ENCODE measurements around the gene CCDC91. TPM values are rescaled to one million over a fixed set of nuclear protein-coding genes. Genes with fewer than 3 reads are reported as not detected.

The CCDC91 gene
- total RNA-seq, 4 donors from 2014 or later, result 7.2 to 37.6 (median 22.7) TPM

DNA sequence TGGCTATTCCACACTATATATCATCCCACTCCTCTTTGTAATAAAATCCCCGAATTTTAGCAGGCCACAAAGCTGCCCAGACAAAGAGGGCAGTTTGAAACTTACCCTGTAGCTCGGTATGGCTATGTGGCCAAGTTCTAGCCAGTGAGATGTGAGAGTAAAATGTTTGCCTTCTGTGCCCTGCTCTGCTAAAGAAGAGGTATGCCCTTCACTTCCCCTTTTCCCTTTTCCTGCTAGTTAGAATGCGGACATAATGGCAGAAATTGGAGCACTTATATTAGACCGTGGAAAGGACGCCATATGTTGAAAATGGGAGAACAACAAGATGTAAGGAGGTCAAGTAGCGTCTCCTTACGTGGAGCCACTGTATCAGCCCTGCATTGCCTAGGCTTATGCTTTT is 11.5 kb upstream of the CCDC91 start:
- H3K36me3 ChIP-seq, result no peaks in the 10 kb centered on the region
- no peak overlapping the region for H3K27ac ChIP-seq
- no peaks in the 10 kb centered on the region for H3K9me3 ChIP-seq
- no peak for DNase-seq
- no peaks in the 10 kb centered on the region for H3K27me3 ChIP-seq
- intact Hi-C loops (cut with DNase I), result no loop called here
- TF ChIP-seq CTCF (IDR thresholded peaks at IDR 0.05), result no peak
- TF ChIP-seq POLR2A (IDR thresholded peaks at IDR 0.05), result no peak
- no peak overlapping the region for H3K4me3 ChIP-seq
- no peaks in the 10 kb centered on the region for H3K4me1 ChIP-seq
- WGBS, 2 donors, result 86 to 87% methylated on average over 7 of the region's 7 CpGs

DNA sequence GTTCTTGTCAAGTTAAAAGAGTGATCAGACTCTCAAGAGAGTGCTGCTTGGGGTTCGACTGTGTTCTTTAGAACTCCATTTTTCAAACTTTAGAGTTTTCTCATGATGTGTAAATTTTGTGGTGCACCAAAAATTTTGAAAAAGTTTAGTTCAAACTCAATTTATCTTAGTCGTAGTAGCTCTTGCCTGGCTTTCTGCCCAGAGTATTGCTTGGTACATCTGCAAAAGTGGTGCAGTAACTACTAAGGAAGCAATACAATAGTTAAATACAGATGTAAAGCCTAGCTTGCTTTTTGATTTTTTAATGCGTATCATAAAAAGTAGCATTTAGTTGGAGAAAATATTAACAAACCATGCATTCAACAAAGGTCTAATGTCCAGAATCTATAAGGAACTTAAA is 9.5 kb upstream of the CCDC91 start:
- 69 to 79% methylated on average over 3 of the region's 3 CpGs for WGBS, 2 donors
- TF ChIP-seq POLR2A (IDR thresholded peaks at IDR 0.05), result no peak
- intact Hi-C loops (cut with DNase I), result loop anchor here (10.0 kb wide), 1 partner anchor 206 kb away; the partner anchor contains the start of gene PTHLH

GRCh38 chr12:28184375-28184774 is 5.9 kb upstream of the CCDC91 start:
- no peak for DNase-seq
- TF ChIP-seq POLR2A (IDR thresholded peaks at IDR 0.05), result no peak
- TF ChIP-seq CTCF (IDR thresholded peaks at IDR 0.05), result no peak
- H3K27ac ChIP-seq, result no peak overlapping the region
- WGBS, 2 donors, result 89 to 95% methylated on average over 1 of the region's 1 CpG
- H3K27me3 ChIP-seq, result no peaks in the 10 kb centered on the region
- intact Hi-C loops (cut with DNase I), result loop anchor here (10.0 kb wide), 1 partner anchor 210 kb away; the partner anchor contains the start of gene PTHLH
- H3K4me1 ChIP-seq, result peaks cover 0 to 2% (median 0%) of the 10 kb centered on the region in 3 donors
- no peaks in the 10 kb centered on the region for H3K9me3 ChIP-seq
- H3K36me3 ChIP-seq, result no peaks in the 10 kb centered on the region
- H3K4me3 ChIP-seq, result no peak overlapping the region

More for the DNA sequence above, 9.5 kb upstream of the CCDC91 start:
- no peaks in the 10 kb centered on the region for H3K4me1 ChIP-seq
- H3K27me3 ChIP-seq, result no peaks in the 10 kb centered on the region
- H3K9me3 ChIP-seq, result no peaks in the 10 kb centered on the region
- DNase-seq, result no peak
- H3K4me3 ChIP-seq, result no peak overlapping the region
- no peaks in the 10 kb centered on the region for H3K36me3 ChIP-seq
- H3K27ac ChIP-seq, result no peak overlapping the region

- no peak for DNase-seq
- WGBS, 2 donors, result 74 to 95% methylated on average over 2 of the region's 2 CpGs
- Histone ChIP-seq H3K4me1 (peaks cover 0 to 18% (median 3%) of the 10 kb centered on the region in 3 donors), H3K36me3 (no peaks in the 10 kb centered on the region), H3K27me3 (no peaks in the 10 kb centered on the region), H3K4me3 (no peak overlapping the region), H3K9me3 (no peaks in the 10 kb centered on the region), H3K27ac (no peak overlapping the region)
- TF ChIP-seq CTCF (IDR thresholded peaks at IDR 0.05) (no peak), POLR2A (IDR thresholded peaks at IDR 0.05) (no peak)
- intact Hi-C loops (cut with DNase I), result loop anchor here (10.0 kb wide), 1 partner anchor 212 kb away; the partner anchor contains the start of gene PTHLH
Observed at GRCh38 chr12:28186500-28186899, 3.8 kb upstream of the CCDC91 start.

GRCh38 chr12:28189784-28190320 is 404 bp upstream of the CCDC91 start:
- Histone ChIP-seq H3K9me3 (no peaks in the 10 kb centered on the region), H3K4me3 (peak overlapping the region; percentile 77 to 82 (median 80)), H3K27ac (peak overlapping the region; percentile 97 to 99 (median 98)), H3K4me1 (peaks cover 0 to 25% (median 6%) of the 10 kb centered on the region in 3 donors), H3K36me3 (no peaks in the 10 kb centered on the region), H3K27me3 (no peaks in the 10 kb centered on the region)
- intact Hi-C loops (cut with DNase I), result loop anchor here (10.0 kb wide), 1 partner anchor 215 kb away; the partner anchor contains the start of gene PTHLH
- 50 to 82% methylated on average over 7 of the region's 9 CpGs for WGBS, 2 donors
- no peak for TF ChIP-seq CTCF (IDR thresholded peaks at IDR 0.05)
- TF ChIP-seq POLR2A (IDR thresholded peaks at IDR 0.05), result no peak
- DNase-seq, result no peak
